ENCODE data around the gene SLC37A2. TPM values are rescaled to one million over a fixed set of nuclear protein-coding genes. Genes with fewer than 3 reads are reported as not detected.
"Not testable (repeated sequence)": the region's sequence is repeated elsewhere in the genome, so short reads cannot be mapped to it uniquely, and the experiment has no call there.

The SLC37A2 gene
- total RNA-seq, result 0.99 and 1.0 TPM in 2 replicates
- polyA plus RNA-seq (2012), result 0.29 TPM

- peak; percentile 75 for DNase-seq (ENCODE audit: low read depth)
Measured at GRCh38 chr11:125062931-125063428, at the start of gene SLC37A2. Gene SLC37A2 (plus strand): TSS chr11:125063305. CDS start chr11:125063368, 63 bp downstream.

DNA sequence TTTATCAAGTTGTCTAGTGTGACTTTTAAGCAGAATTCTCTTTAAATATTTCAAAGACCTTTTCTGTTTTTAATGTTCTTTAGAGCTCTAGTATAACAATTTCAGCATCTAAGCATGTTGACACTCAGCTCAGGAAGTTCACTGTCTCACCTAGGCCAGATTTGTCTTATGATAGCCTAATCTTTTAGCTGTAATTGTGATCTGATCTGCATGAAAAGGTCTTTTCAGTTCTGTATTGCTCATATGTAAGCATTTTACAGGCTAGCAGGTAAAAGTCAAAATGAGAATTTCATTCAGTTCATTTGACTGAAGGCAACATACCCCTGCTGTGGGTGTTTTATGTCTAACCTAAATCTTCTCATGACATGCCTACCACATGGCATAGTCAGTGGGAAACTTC, 46.7 kb upstream of the SLC37A2 start:
- no peak for DNase-seq (ENCODE audit: low read depth)

DNA sequence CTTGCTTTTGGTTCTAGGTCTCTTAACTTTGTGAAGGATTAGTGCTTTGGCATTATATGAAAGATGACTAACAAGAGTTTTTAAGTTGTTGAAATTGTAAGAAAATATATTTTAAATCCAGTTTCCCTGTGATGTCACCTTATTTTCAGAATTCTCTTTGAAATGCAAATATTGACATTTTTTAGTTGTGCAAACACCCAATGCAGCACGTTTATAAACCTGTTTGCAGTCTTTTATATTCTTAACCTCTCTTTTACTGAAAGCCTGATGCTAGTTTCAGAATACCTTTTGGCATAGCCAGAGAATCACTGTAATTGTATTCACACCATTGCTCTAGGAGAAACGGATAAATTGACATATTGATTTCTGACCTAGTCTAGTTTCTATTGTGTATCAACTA, 42.8 kb upstream of the SLC37A2 start:
- no peak for DNase-seq (ENCODE audit: low read depth)

- no peak for DNase-seq (ENCODE audit: low read depth)
Measured at GRCh38 chr11:125022551-125022950, 40.6 kb upstream of the SLC37A2 start.

- DNase-seq (ENCODE audit: low read depth), result no peak
Measured at GRCh38 chr11:125025968-125026367, 37.1 kb upstream of the SLC37A2 start.

- DNase-seq (ENCODE audit: low read depth), result not testable (repeated sequence)
Measured at GRCh38 chr11:125029431-125029830, 33.7 kb upstream of the SLC37A2 start.

GRCh38 chr11:125036933-125037332, 26.2 kb upstream of the SLC37A2 start:
- peak; percentile 47 for DNase-seq (ENCODE audit: low read depth)

DNA sequence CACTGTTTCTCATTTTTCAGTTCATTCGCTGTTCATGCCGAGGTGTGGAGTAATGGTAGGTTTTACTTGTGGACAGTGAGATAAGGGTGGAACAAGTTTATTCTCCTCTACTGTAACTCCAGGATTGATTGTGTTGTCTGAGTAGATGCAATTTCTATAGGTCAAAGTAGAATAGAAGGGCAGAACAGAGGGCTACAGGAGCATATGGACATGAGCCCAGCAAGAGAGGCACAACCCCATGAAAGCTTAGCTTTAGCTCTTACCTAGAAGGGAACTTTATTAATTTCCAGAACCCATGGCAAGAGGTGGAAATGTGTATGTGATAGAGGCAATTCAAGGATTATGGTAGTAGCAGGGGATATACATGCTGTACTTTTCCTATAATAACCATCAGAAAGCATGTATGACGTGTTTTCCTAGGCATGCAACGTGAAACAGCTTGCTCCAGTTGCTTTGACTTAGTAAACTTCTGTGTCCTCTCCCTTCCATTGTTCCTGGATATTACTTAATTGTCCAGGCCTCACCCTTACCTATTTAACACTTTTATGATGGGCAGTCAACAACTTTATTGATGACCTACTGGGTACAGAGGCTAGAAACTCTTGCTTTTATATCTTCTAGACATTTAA, 13.8 kb upstream of the SLC37A2 start:
- no peak for DNase-seq (ENCODE audit: low read depth)

GRCh38 chr11:125052047-125052446, 11.1 kb upstream of the SLC37A2 start:
- no peak for DNase-seq (ENCODE audit: low read depth)

DNA sequence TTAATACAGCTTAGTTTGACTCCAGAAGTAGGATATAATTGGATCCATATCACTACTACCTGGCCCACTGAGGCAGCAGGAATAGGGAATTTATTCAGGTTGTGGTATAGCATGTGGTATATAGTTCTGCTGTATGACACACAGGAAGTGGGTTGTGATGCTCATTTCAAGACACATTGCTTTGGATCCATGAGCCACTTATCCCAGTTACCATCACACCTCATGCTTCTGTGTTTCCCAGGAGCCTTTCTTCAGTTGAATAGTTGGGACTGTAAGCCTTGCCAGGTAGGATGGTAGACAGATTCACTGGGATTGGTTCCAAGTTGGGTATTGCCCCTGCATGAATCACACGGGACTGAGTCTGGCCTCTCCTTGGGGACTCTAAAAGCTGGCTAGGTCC, 9.9 kb upstream of the SLC37A2 start:
- DNase-seq (ENCODE audit: low read depth), result no peak

GRCh38 chr11:125055107-125055715, 7.9 kb upstream of the SLC37A2 start:
- DNase-seq (ENCODE audit: low read depth), result no peak

DNA sequence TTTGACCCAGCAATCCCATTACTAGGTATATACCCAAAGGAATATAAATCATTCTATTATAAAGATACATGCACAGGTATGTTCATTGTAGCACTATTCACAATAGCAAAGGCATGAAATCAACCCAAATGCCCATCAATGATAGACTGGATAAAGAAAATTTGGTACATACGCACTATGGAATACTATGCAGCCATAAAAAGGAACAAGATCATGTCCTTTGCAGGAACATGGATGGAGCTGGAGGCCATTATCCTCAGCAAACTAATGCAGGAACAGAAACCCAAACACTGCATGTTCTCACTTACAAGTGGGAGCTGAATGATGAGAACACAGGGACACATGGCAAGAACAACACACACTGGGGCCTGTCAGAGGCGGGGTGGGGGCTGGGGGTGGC, 7.0 kb upstream of the SLC37A2 start:
- not testable (repeated sequence) for DNase-seq (ENCODE audit: low read depth)

DNA sequence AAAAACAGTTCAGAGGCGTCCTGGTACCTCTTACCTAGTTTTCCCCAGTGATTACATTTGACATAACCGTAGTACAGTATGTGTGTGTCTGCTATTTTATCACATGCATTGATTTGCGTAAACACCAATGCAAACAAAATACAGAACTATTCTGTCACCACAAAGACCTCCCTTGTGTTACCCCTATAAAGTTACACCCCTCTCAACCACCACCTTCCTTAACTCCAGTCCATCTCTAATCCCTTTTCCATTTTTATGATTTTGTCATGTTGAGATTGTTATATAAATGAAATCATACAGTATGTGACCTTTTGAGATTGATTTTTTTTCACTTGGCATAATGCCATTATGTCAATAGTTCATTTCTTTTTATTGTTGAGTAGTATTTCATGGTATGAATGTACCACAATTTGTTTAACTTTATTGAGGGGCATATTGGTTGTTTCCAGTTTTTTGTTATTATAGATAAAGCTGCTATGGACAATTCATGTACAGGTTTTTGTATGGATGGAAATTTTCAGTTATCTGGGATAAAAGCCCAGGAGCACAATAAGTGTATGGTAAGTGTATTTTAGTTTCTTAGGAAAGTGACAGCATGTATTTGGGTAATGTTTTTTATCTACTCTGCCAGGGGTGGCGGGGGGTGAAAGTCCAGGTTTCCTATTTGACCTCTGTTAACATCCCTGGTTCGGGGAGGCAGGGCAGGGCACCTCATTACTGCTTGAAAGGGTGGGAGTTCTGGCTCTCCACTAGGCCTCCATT, 6.0 kb upstream of the SLC37A2 start:
- no peak for DNase-seq (ENCODE audit: low read depth)

GRCh38 chr11:125057693-125058016, 5.5 kb upstream of the SLC37A2 start:
- DNase-seq (ENCODE audit: low read depth), result no peak

DNA sequence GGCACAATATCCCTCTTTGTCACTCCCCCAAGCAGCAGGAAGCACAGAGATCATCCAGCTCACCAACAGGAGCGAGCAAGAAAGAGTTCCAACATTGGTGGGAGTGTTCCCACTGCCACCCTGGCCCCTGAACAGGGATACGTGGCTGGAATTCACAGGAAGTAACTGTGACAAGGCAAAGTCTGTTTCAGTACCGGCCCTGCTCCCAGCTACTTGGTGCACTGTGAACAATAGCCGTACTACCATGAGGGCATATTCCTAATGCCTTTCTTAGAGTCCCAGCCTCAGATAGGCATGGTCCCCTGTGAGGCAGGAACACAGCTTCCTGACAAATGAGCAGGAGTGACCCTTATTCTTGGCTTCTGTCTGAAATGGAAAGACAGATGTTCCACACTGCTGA, 1.8 kb upstream of the SLC37A2 start:
- no peak for DNase-seq (ENCODE audit: low read depth)

DNA sequence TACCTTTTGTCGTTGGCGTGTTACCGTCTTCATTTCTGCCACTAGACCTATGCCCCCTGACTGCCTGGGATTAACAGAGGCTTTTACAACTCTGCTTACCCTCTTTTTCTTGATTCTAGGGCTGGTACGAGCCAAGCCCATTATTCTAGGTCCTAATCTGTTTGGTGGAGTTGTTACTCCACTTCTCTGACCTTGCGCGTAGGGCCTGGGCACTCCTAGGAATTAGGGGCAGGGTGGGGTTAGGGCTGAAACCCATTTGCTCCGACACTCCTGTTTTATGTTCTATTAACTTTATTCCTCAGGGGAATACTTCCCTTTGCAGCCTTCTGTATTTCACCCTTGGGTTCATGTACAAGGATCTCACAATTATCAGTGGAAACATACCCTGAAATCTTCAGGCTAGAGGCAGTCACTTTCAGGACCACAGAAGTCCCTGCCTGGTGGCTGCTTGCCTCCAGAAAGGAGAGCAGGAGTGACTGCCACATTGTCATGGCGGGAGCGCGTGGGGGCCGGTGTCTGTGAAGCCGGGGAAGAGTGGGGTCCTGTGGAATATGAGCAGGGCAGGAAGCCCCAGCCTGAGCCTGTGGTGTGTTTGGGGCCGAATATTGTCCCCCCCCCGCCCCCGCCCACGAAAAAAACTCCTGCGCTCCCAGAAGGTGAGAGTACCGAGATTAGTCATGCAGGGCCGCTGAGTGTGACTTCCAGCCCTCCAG, 731 bp upstream of the SLC37A2 start:
- no peak for DNase-seq (ENCODE audit: low read depth)

DNA sequence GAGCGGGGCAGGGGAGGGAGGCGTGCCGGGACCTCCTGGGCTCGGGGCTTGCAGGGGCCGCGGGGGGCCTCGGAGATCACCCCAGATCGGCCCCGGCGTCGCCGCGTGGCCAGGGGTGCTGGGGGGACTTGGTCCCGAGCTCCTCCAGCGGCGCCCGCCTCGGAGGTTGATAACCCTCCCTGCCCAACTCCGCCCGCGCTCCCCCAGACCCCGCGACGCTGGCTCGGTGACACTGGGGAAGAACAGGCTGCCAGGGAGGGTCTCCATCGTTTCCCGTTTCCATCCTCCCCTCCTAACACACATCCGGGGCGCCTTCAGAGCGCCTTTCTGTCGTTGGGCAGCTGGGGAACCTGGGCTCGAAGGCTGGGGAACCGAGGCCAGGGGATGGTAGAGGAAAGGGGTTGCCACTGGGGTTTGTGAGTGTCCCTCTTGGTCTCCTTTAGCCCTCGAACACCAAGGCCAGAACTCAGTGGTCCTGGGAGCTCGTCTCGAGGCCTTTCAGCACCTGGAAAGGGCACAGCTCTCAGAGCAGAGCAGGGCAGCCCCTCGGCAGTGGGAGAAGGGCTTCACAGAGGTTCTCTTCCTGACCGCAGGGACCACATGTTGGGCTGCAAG, 431 bp downstream of the SLC37A2 start:
- no peak for DNase-seq (ENCODE audit: low read depth)

DNA sequence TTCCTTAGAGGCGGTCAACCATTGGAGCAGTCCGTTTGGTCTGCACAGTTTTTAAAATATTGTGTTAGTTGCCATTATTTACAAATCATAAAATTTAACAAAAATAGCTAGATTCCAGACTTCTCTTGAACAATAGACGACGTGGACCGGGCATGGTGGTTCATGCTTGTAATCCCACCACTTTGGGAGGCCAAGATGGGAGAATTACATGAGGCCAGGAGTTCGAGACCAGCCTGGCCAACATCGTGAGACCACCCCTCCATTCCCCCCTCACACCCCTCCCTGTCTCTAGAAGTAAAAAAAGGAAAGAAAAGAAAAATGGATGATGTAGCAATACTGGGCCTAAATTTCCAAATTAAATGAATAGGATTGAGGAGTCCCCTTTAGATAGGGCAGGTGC, 965 bp downstream of the SLC37A2 start:
- DNase-seq (ENCODE audit: low read depth), result no peak

DNA sequence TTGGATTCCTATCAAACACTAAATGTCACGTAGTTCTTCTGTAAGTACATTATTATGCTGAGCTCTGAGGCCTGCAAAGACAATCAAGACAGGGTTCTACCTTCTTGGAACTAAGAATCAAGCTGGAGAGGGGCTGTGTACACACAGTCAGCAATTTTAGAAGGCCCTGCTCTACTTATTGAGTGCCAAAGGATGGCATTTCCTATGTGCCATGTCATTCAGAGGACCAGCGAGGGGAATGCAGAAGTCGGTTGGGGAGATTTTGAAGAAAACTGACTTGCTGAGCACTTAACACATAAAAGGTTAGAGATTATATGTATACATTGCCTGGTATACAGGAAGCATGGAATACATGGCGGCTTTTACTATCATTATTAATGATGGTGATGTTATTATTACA, 5.3 kb downstream of the SLC37A2 start:
- no peak for DNase-seq (ENCODE audit: low read depth)

DNA sequence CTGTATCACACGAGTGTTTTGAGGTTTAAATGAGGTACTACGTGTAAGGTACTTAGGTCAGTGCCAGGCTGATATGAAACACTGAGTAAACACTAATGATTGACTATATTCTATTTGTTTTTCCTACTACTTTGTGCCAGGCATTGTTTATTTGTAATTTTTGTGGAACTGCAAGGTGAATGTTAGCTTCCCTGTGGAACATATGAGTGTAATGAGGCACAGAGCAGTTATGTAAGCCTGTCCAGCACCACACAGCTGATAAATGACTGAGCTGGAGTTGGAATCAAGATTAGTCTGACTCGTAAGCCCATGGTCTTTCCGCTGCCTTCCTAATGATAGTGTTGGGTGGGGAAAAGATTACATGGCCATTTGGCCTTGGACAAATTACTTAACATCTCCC, 5.9 kb downstream of the SLC37A2 start:
- no peak for DNase-seq (ENCODE audit: low read depth)

GRCh38 chr11:125069796-125070195, 6.7 kb downstream of the SLC37A2 start:
- DNase-seq (ENCODE audit: low read depth), result peak; percentile 32

Measured in myocyte (in vitro differentiated cells).